ENCODE measurements around the gene MBOAT2. TPM values are rescaled to one million over a fixed set of nuclear protein-coding genes. Genes with fewer than 3 reads are reported as not detected.

MBOAT2 gene
- total RNA-seq, 2 donors from 2014 or later, result 34.3 to 51.1 TPM

- Histone ChIP-seq H3K27ac (peak overlapping the region; percentile 15), H3K4me3 (no peak overlapping the region), H3K9me3 (no peaks in the 10 kb centered on the region), H3K27me3 (no peaks in the 10 kb centered on the region), H3K4me1 (peaks cover 7% of the 10 kb centered on the region), H3K9ac (ENCODE audit: low read depth in 2 of 2, low read length in 2 of 2) (no peak overlapping the region), H3K36me3 (no peaks in the 10 kb centered on the region)
- intact Hi-C loops (cut with DNase I), result loop anchor here (10.0 kb wide), 1 partner anchor 109 kb away; no protein-coding TSS in a partner anchor
- TF ChIP-seq CTCF (IDR thresholded peaks at IDR 0.05), result no peak
- DNase-seq, result no peak
Measured at GRCh38 chr2:8886202-8886518, 117.3 kb downstream of the MBOAT2 start.

GRCh38 chr2:8885449-8886201 lies 117.9 kb downstream of the MBOAT2 start:
- H3K27ac ChIP-seq, result peak overlapping the region; percentile 15
- no peaks in the 10 kb centered on the region for H3K9me3 ChIP-seq
- no peak for DNase-seq
- H3K36me3 ChIP-seq, result no peaks in the 10 kb centered on the region
- peaks cover 7% of the 10 kb centered on the region for H3K4me1 ChIP-seq
- no peak for TF ChIP-seq CTCF (IDR thresholded peaks at IDR 0.05)
- intact Hi-C loops (cut with DNase I), result loop anchor here (10.0 kb wide), 1 partner anchor 109 kb away; no protein-coding TSS in a partner anchor
- no peaks in the 10 kb centered on the region for H3K27me3 ChIP-seq
- no peak overlapping the region for H3K9ac ChIP-seq (ENCODE audit: low read depth in 2 of 2, low read length in 2 of 2)
- no peak overlapping the region for H3K4me3 ChIP-seq

DNA sequence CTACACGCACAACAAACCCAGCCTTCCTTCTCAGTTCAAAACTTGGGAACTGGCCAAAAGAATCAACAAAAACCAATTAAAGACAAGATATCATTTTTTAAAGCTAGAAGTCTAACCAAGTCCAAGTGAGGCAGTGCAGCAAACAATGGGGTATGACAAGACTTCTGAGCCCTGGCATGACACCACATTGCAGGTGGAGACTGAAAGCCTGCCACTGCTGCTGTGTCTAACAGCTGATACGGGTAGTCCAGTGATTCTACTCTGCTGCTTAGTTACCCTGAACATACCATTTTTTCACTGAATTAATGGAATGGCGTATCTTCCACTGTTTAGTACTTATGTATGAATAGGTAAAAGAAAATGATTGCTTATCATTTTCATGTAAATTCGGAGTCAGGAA lies 118.7 kb downstream of the MBOAT2 start:
- no peak for TF ChIP-seq CTCF (IDR thresholded peaks at IDR 0.05)
- Histone ChIP-seq H3K9ac (ENCODE audit: low read depth in 2 of 2, low read length in 2 of 2) (no peak overlapping the region), H3K4me3 (no peak overlapping the region), H3K9me3 (no peaks in the 10 kb centered on the region), H3K27me3 (no peaks in the 10 kb centered on the region), H3K36me3 (no peaks in the 10 kb centered on the region), H3K4me1 (peaks cover 7% of the 10 kb centered on the region), H3K27ac (no peak overlapping the region)
- DNase-seq, result no peak
- intact Hi-C loops (cut with DNase I), result loop anchor here (10.0 kb wide), 1 partner anchor 110 kb away; no protein-coding TSS in a partner anchor

DNA sequence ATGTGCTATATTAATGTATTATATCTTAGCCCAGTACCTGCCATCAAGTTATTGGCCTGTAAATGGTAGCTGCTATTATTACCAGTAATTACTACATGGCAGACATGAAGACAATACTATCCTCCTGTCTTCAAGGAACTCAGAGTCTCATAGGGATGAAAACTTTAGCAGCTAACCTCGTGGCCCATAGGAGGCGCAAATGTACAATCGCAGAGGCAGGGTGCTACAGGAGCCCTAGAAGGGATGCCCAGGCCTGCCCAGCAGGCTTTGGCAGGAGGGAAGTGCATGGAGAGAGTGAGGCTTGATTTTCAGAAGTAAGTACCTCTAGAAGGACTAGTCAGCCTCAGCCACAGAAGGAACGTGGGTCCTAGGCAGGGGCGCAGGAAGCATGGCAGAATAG lies 121.4 kb downstream of the MBOAT2 start:
- peak; percentile 52 for DNase-seq
- Histone ChIP-seq H3K27ac (no peak overlapping the region), H3K4me3 (no peak overlapping the region), H3K4me1 (peaks cover 6% of the 10 kb centered on the region), H3K36me3 (no peaks in the 10 kb centered on the region), H3K27me3 (no peaks in the 10 kb centered on the region), H3K9ac (ENCODE audit: low read depth in 2 of 2, low read length in 2 of 2) (no peak overlapping the region), H3K9me3 (no peaks in the 10 kb centered on the region)
- intact Hi-C loops (cut with DNase I), result loop anchor here (10.0 kb wide), 1 partner anchor 113 kb away; no protein-coding TSS in a partner anchor
- peak; percentile 42 for TF ChIP-seq CTCF (IDR thresholded peaks at IDR 0.05)

- TF ChIP-seq CTCF (IDR thresholded peaks at IDR 0.05), result no peak
- no peaks in the 10 kb centered on the region for H3K36me3 ChIP-seq
- intact Hi-C loops (cut with DNase I), result no loop called here
Measured at GRCh38 chr2:8877894-8878293, 125.6 kb downstream of the MBOAT2 start.

More at GRCh38 chr2:8877894-8878293, 125.6 kb downstream of the MBOAT2 start:
- Histone ChIP-seq H3K4me1 (no peaks in the 10 kb centered on the region), H3K9ac (ENCODE audit: low read depth in 2 of 2, low read length in 2 of 2) (no peak overlapping the region), H3K4me3 (no peak overlapping the region), H3K27ac (no peak overlapping the region), H3K27me3 (no peaks in the 10 kb centered on the region), H3K9me3 (no peaks in the 10 kb centered on the region)
- DNase-seq, result no peak

All from colonic mucosa (tissue), 4 donors.